HUES48 (cell line): Measurements from ENCODE around the gene KIF6.

Experiments used
- H3K27ac ChIP-seq: one replicate; pipeline ENCODE4 v1.7.0; 2013; ENCODE audit warnings: low read depth, low read length, inconsistent platforms
- H3K27me3 ChIP-seq: 2 replicates; pipeline ENCODE4 v1.6.1; 2013; ENCODE audit warnings: mild to moderate bottlenecking, low read length; ENCODE audit not compliant: control insufficient read depth, insufficient read depth
- H3K36me3 ChIP-seq: 2 replicates; pipeline ENCODE4 v1.6.1; 2013; ENCODE audit warnings: low read length; ENCODE audit not compliant: control insufficient read depth, insufficient read depth
- H3K4me1 ChIP-seq: 2 replicates; pipeline ENCODE4 v1.6.1; 2013; ENCODE audit warnings: mild to moderate bottlenecking, low read length; ENCODE audit not compliant: control insufficient read depth, insufficient read depth
- H3K4me3 ChIP-seq: 2 replicates; pipeline ENCODE4 v1.5.1; 2013; ENCODE audit warnings: mild to moderate bottlenecking, low read depth, low read length
- H3K9ac ChIP-seq: 2 replicates; pipeline ENCODE4 v1.6.1; 2013; ENCODE audit warnings: mild to moderate bottlenecking, low read depth, low read length, moderate library complexity
- H3K9me3 ChIP-seq: 2 replicates; pipeline ENCODE4 v1.6.1; 2013; ENCODE audit warnings: low read length; ENCODE audit not compliant: control insufficient read depth, insufficient read depth

The KIF6 gene

DNA sequence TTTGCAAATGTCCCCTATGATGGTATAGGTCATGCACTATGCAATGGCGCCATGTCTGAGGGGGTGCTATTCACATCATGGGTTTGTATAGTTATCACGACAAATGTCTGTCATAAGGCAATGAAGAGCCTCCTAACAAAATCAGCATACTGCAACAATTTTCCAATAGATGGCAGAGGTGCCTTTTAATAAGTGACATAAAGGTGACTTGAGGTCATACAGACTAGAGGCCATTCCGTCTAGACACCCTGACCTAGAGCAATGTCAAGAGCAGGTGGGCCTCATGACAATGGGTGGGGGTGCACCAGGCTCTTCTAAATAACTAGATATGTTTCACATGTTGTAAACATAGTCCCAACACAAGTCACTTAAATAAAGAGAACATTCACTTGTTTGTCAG is 107.7 kb downstream of the KIF6 start:
- no peaks in the 10 kb centered on the region for H3K36me3 ChIP-seq
- H3K9ac ChIP-seq, result no peak overlapping the region
- H3K9me3 ChIP-seq, result no peaks in the 10 kb centered on the region
- H3K4me1 ChIP-seq, result no peaks in the 10 kb centered on the region
- no peaks in the 10 kb centered on the region for H3K27me3 ChIP-seq
- no peak overlapping the region for H3K27ac ChIP-seq
- no peak overlapping the region for H3K4me3 ChIP-seq

DNA sequence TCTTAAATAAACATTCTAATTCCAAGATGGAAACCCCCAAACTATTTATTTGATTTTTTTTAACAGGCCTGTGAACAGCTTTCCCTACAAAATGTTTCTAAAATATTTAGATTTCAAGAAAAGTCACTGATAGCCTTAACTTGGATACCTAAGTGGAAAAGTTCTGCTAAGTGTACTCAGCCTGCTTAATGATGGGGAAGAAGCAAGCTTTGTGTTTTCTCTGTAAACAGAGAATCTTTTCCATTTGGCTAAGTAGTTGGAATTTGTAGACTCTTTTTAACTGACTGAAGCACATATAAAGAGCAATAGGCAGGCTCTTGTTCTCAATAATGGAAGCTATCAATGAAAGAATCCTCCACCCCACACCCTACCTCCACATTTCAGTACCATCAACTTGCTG is 108.2 kb downstream of the KIF6 start:
- no peaks in the 10 kb centered on the region for H3K36me3 ChIP-seq
- no peak overlapping the region for H3K27ac ChIP-seq
- no peaks in the 10 kb centered on the region for H3K27me3 ChIP-seq
- H3K4me3 ChIP-seq, result no peak overlapping the region
- H3K9me3 ChIP-seq, result no peaks in the 10 kb centered on the region
- H3K4me1 ChIP-seq, result no peaks in the 10 kb centered on the region
- no peak overlapping the region for H3K9ac ChIP-seq

DNA sequence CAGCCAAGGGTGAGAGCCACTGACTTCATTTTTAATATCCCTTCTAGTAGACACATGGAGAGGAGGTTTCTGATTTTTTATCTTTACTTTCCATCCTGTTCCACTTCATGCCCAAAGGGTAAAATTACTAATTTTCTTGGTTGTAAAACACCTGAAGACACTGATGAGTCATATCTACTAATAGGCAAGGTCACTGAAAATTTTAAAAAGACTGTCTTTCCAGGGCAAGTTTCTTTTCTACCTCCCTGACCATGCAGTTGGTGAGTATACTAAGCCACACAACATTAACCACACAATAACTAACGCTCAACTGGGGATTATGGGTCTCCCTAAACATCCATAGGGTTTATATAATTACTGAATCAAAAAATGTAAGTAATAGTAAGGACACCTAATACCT is 109.6 kb downstream of the KIF6 start:
- H3K27me3 ChIP-seq, result no peaks in the 10 kb centered on the region
- no peaks in the 10 kb centered on the region for H3K36me3 ChIP-seq
- no peaks in the 10 kb centered on the region for H3K4me1 ChIP-seq
- no peaks in the 10 kb centered on the region for H3K9me3 ChIP-seq
- H3K4me3 ChIP-seq, result no peak overlapping the region
- no peak overlapping the region for H3K9ac ChIP-seq
- no peak overlapping the region for H3K27ac ChIP-seq

DNA sequence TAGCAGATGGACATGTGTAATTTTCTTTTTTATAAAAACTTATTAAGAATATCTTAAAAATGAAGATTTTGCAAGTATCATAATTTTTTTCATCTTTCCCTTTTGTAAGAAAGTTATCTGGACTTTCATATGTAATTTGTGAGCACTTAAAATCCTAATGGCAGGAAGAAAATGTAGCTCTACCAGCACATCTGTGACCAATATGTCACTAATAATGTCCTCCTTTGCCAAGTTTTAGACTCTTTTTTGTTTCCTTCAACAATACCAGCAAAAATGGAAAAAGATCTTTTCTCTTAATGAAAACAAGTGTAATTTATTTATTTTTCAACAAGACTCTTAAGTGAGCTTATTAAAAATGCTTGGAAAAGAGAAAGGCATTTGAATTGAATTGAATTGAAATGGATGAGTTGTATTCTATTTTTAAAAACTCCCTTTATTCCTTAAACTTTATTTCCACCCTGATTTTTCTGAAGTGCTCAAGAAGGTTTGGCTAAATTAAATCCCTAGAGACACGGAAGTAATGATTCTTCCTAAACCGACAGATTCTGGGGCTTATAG is 110.7 kb downstream of the KIF6 start:
- Histone ChIP-seq H3K27me3 (no peaks in the 10 kb centered on the region), H3K4me1 (peaks cover 3% of the 10 kb centered on the region; the same call in 1 of the 2 replicates), H3K4me3 (no peak overlapping the region), H3K9me3 (no peaks in the 10 kb centered on the region), H3K36me3 (no peaks in the 10 kb centered on the region), H3K27ac (no peak overlapping the region), H3K9ac (no peak overlapping the region)

DNA sequence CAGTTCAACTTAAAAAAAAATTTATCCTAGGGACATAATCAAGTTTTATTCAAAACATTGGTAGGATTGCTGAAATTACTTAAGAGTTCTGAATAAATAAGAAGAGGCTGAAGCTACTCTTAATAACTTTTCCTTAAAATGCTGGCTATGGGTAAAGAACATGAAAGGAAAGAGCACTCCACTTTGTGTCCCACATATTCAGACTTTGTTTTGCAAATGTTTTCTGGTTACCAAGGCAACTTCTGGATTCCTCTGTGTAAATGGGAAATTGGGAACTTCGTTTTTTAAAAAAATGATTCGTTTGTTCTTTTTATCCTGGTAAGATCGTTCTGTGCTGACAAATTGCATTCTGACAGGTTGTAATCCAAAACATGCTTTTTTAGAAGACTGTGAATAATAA is 115.0 kb downstream of the KIF6 start:
- H3K27ac ChIP-seq, result no peak overlapping the region
- no peak overlapping the region for H3K4me3 ChIP-seq
- peaks cover 3% of the 10 kb centered on the region; the same call in 1 of the 2 replicates for H3K4me1 ChIP-seq
- no peaks in the 10 kb centered on the region for H3K36me3 ChIP-seq
- H3K9ac ChIP-seq, result no peak overlapping the region
- H3K9me3 ChIP-seq, result no peaks in the 10 kb centered on the region
- H3K27me3 ChIP-seq, result no peaks in the 10 kb centered on the region

DNA sequence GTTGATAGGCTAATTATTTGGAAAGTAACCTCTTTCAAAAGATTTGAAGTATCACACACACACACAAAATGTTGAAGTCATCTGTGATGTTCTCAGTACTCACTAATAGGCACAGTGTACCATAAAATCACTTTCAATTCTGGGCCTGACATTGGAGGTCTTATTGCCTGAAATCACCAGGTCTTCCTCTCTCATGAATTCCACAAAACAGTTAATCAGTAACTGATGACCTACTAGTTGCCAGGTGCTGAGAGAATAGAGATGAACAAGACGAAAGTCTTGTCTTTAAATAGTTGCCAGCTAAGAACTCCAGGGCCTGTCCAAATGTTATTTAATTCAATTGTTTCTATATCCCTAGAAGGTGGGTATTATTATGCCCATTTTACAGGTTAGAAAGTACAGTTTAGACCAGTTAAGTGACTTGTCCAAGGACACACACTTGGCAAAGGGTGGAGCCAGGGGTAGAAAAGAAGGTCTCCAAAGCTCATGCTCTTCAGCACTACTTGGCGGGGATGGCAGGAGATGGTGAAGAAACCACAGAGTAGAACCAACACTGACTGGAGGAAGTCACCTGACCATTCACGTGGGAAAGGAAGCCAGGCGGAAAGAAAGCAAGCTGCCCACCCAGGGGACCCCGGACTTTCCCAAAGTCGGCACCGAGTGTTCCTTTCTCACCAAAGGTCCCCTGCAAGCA is 116.4 kb downstream of the KIF6 start:
- Histone ChIP-seq H3K9ac (no peak overlapping the region), H3K27me3 (no peaks in the 10 kb centered on the region), H3K9me3 (no peaks in the 10 kb centered on the region), H3K27ac (no peak overlapping the region), H3K36me3 (no peaks in the 10 kb centered on the region), H3K4me1 (peaks cover 3% of the 10 kb centered on the region; the same call in 1 of the 2 replicates), H3K4me3 (no peak overlapping the region)

DNA sequence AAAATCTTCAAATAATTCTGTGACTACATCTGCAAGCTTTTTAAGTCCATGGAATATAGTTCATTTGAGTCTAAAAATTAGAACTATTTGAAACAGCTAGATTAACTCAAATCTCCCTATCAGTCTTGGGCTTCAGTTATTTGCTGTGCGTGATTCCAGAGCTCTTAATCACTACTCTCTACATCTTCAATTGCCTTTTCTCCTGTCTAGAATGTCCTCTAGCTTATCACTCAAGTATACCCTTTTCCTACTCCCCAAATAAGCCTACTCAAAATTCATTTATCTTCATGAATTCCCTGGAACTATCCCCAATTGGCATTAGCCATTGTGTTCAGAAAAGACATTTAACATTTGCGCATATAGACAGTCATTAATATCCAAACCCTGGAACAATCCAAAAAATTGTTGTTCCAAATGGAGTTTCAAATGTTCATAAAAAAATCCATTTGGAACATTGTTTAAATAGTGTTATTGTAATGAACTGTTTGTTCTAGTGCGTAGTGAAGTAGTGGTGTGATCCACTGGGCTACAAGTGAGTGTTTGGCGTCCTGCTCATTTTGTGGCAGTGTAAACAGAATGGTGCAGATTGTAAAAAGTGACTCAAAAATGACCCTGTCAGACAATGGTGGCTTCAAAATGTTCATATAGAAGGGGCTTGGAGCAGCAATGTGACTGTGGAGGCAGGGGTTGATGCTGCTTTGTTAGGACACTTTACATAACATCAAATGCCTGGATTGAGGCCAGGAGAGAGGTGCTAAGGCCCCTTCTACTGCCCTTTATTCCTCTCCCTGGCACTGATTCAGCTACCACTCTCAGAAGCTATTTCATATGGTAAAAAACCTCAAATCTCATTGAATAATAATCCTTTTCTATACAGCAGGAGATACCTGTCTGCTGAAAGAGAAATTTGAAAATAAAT is 122.3 kb downstream of the KIF6 start:
- Histone ChIP-seq H3K27ac (no peak overlapping the region), H3K9ac (no peak overlapping the region), H3K27me3 (no peaks in the 10 kb centered on the region), H3K9me3 (no peaks in the 10 kb centered on the region), H3K4me1 (peaks cover 4% of the 10 kb centered on the region; the same call in 1 of the 2 replicates), H3K4me3 (no peak overlapping the region), H3K36me3 (no peaks in the 10 kb centered on the region)

DNA sequence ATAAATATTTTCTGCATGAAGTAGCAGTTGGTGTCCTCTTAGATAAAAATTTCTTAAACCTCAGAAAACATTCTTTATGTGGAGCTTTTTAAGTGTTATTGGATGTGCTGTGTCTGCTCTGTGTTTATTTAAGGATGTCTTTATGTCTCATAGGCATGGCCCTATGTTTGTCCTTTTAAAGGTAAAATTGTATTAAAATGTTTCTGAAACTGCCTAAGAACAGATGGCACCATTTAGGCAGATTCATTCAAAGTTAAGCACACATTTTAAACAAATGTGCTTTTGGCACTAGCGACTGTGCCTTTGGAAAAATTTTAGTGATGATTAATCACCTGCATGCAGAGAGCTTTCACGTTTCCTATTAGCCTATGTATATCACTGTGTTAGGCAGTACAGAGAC is 125.2 kb downstream of the KIF6 start:
- H3K4me1 ChIP-seq, result peaks cover 4% of the 10 kb centered on the region; the same call in 1 of the 2 replicates
- H3K27ac ChIP-seq, result no peak overlapping the region
- H3K9ac ChIP-seq, result no peak overlapping the region
- no peaks in the 10 kb centered on the region for H3K27me3 ChIP-seq
- H3K36me3 ChIP-seq, result no peaks in the 10 kb centered on the region
- no peaks in the 10 kb centered on the region for H3K9me3 ChIP-seq
- H3K4me3 ChIP-seq, result no peak overlapping the region

DNA sequence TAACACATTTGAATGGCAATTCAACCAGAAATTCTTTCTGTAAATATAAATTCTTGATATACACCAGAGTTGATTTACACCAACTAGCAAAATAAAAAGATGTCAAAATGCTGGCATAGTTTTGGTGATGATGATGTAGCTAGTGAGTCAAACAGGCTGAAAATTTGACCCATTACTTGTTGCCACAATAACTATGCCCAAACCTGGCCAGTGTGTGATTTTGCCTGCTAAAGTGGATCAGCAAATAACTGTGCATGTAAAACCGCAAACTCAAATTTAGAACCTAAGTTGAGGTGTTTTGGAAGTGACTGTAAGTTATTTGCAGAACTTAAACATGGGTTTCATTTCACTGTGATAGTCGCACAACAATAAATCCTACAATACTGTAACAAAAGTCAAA is 125.9 kb downstream of the KIF6 start:
- Histone ChIP-seq H3K36me3 (no peaks in the 10 kb centered on the region), H3K9me3 (no peaks in the 10 kb centered on the region), H3K4me1 (peaks cover 4% of the 10 kb centered on the region; the same call in 1 of the 2 replicates), H3K4me3 (no peak overlapping the region), H3K27ac (no peak overlapping the region), H3K27me3 (no peaks in the 10 kb centered on the region), H3K9ac (no peak overlapping the region)

DNA sequence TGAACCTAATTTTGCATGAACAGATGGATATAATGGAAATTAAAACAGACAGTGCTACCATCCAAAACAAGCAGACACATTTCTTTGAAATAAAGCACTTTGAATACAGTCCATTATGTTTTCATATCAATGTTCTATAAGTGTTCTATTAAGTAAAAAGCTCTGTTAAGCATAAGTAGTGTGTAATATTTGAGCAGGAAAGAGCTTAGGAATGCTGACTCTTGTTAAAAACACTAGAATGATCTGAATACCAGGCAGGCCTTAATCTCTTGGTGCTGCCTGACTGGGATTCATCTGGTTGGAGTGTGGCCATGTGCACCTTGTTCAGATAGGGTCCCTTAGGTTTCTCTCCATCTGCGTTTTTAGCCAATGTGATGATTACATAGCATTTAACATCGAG is 130.9 kb downstream of the KIF6 start:
- Histone ChIP-seq H3K9ac (no peak overlapping the region), H3K36me3 (no peaks in the 10 kb centered on the region), H3K27me3 (no peaks in the 10 kb centered on the region), H3K4me3 (no peak overlapping the region), H3K27ac (no peak overlapping the region), H3K4me1 (no peaks in the 10 kb centered on the region; the same call in 1 of the 2 replicates), H3K9me3 (no peaks in the 10 kb centered on the region)

DNA sequence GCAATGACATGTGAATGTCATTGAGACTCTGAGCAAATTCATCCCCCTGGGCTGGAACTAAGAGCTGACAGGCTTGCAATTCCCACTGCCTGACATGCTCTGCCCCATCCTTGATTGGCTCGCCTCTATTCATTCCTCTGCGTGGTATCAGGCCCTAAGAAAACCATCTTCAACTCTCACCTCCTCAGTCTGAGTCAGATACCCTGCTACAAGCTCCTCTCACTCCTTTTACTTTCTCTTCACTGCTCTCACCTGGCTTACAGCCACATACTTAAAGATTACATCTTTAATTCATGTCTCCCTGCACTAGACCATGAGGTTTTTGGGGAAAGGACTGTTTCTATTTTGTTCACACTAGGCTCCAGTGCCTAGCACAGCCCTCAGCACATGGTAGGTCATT is 131.6 kb downstream of the KIF6 start:
- Histone ChIP-seq H3K27ac (no peak overlapping the region), H3K9me3 (no peaks in the 10 kb centered on the region), H3K4me1 (no peaks in the 10 kb centered on the region; the same call in 1 of the 2 replicates), H3K4me3 (no peak overlapping the region), H3K36me3 (no peaks in the 10 kb centered on the region), H3K27me3 (no peaks in the 10 kb centered on the region), H3K9ac (no peak overlapping the region)
